Calu3 (cell line): ENCODE data around the gene AKAP9. TPM values are rescaled to one million over a fixed set of nuclear protein-coding genes. Genes with fewer than 3 reads are reported as not detected.

Experiments used
- BruUV-seq: library from RNA; stranded (reverse); fragments of 400-500 nt; replicated peaks from 2 replicates; lab custom pipeline; 2021; lab: Mats Ljungman, UMichigan
- CTCF ChIA-PET: fragments of 300-600 bp; sonication (Branson Sonifier 250); formaldehyde crosslinking; loops from one replicate; lab custom pipeline; 2022; ENCODE audit warnings: antibody characterized with exemption; lab: Charles Lee
- DNase-seq: peaks from one replicate; pipeline ENCODE4 v3.0.0; 2022
- H3K27ac Mint-ChIP-seq: one replicate; pipeline ENCODE4 v1.8.0; 2022; ENCODE audit warnings: mixed read lengths; ENCODE audit not compliant: unreplicated experiment
- H3K27me3 Mint-ChIP-seq: one replicate; pipeline ENCODE4 v1.8.0; 2022; ENCODE audit warnings: mixed read lengths; ENCODE audit not compliant: unreplicated experiment
- H3K36me3 Mint-ChIP-seq: one replicate; pipeline ENCODE4 v1.8.0; 2022; ENCODE audit warnings: mild to moderate bottlenecking, moderate library complexity, mixed read lengths; ENCODE audit not compliant: insufficient read depth, unreplicated experiment
- H3K4me1 Mint-ChIP-seq: one replicate; pipeline ENCODE4 v1.8.0; 2022; ENCODE audit warnings: mild to moderate bottlenecking, low read depth, mixed read lengths; ENCODE audit not compliant: unreplicated experiment
- H3K4me3 Mint-ChIP-seq: one replicate; pipeline ENCODE4 v1.8.0; 2022; ENCODE audit warnings: mild to moderate bottlenecking, low read depth, moderate library complexity, mixed read lengths; ENCODE audit not compliant: unreplicated experiment
- H3K9me3 Mint-ChIP-seq: one replicate; pipeline ENCODE4 v1.8.0; 2022; ENCODE audit warnings: low read depth, mixed read lengths; ENCODE audit not compliant: unreplicated experiment
- intact Hi-C: fragments of 100-400 bp; cut with micrococcal nuclease; formaldehyde crosslinking; loops from one replicate; pipeline ENCODE4 v1.10.0; 2022; ENCODE audit not compliant: unreplicated experiment
- total RNA-seq: library from RNA; stranded (reverse); gene quantifications from 2 replicates; pipeline ENCODE4 v1.2.3, GENCODE V29; 2022
- TF ChIP-seq, protein P1 (sequence below): fragments of 200-600 bp; IDR thresholded peaks from one replicate; pipeline ENCODE4 v1.8.0; 2022; ENCODE audit warnings: antibody characterized with exemption; ENCODE audit not compliant: unreplicated experiment

The AKAP9 gene
- total RNA-seq, 1 experiment from 2014 or later = 33.4 TPM

DNA sequence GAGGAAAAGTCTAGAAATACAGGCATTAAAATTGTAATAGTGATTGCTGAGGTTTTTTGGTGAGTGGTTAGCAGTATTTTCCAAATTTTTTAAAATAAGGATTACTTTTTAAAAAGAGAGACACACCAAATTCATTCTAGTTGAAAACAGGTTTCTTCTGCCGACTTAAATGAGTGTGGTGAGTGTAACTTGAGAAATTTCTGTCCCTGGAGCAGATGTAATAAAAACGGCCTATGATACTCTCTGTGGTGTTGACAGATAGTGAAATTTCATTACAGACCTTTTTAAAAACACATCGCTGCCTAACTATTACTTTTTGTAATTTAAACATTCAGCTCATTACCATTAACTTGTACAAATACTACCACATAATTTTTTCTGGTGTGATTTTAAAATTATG, 103.5 kb downstream of the AKAP9 start:
- Mint-ChIP-seq H3K9me3 (no peaks in the 10 kb centered on the region), H3K27me3 (no peaks in the 10 kb centered on the region), H3K36me3 (no peaks in the 10 kb centered on the region), H3K27ac (no peak overlapping the region), H3K4me3 (no peak overlapping the region), H3K4me1 (peaks cover 9% of the 10 kb centered on the region)
- CTCF ChIA-PET = no interaction called here
- no TSS peak for BruUV-seq
- DNase-seq = no peak
- intact Hi-C loops = loop anchor here (10.0 kb wide), 1 partner anchor 159 kb away; the partner anchor contains the start of gene MTERF1
- TF ChIP-seq, protein P1, sequence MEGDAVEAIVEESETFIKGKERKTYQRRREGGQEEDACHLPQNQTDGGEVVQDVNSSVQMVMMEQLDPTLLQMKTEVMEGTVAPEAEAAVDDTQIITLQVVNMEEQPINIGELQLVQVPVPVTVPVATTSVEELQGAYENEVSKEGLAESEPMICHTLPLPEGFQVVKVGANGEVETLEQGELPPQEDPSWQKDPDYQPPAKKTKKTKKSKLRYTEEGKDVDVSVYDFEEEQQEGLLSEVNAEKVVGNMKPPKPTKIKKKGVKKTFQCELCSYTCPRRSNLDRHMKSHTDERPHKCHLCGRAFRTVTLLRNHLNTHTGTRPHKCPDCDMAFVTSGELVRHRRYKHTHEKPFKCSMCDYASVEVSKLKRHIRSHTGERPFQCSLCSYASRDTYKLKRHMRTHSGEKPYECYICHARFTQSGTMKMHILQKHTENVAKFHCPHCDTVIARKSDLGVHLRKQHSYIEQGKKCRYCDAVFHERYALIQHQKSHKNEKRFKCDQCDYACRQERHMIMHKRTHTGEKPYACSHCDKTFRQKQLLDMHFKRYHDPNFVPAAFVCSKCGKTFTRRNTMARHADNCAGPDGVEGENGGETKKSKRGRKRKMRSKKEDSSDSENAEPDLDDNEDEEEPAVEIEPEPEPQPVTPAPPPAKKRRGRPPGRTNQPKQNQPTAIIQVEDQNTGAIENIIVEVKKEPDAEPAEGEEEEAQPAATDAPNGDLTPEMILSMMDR = no peak

DNA sequence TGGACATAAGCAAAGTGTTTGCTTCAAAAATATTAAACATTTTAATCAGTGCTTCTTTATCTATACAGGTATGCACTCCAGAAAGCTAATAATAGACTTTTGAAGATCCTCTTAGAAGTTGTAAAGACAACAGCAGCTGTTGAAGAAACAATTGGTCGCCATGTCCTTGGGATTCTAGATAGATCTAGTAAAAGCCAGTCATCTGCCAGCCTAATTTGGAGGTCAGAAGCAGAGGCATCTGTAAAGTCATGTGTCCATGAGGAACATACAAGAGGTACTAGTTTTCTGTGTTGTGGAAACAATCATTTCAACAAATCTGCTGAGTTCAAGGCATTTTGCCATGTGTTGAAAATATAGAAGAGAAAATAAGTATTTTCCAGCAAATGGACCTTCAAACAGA, 104.3 kb downstream of the AKAP9 start:
- Mint-ChIP-seq H3K9me3 (no peaks in the 10 kb centered on the region), H3K4me3 (no peak overlapping the region), H3K36me3 (no peaks in the 10 kb centered on the region), H3K4me1 (peaks cover 9% of the 10 kb centered on the region), H3K27me3 (no peaks in the 10 kb centered on the region), H3K27ac (no peak overlapping the region)
- TF ChIP-seq, protein P1 = no peak
- DNase-seq = no peak
- CTCF ChIA-PET = no interaction called here
- intact Hi-C loops = loop anchor here (10.0 kb wide), 1 partner anchor 160 kb away; the partner anchor contains the start of gene MTERF1
- no TSS peak for BruUV-seq

DNA sequence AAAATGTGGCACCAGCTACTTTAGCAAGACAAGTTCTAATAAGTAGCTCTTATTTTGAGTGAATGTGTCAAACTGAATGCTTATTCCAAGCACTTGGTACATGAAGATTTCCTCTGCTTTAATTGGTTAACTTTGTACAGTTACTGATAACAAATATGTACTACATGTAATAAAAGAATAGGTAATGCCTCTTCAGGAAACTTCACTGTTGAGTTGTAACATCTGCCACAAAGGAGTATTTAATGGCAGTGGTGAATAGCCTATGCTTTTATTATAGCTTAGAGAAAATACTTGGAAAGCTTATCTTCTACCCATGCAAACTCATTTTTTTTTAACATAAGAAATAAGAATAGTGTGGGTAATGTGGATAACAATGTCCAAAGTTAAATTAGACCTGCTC, 111.0 kb downstream of the AKAP9 start:
- no peak for DNase-seq
- Mint-ChIP-seq H3K9me3 (no peaks in the 10 kb centered on the region), H3K4me3 (no peak overlapping the region), H3K4me1 (no peaks in the 10 kb centered on the region), H3K36me3 (no peaks in the 10 kb centered on the region), H3K27ac (no peak overlapping the region), H3K27me3 (no peaks in the 10 kb centered on the region)
- TF ChIP-seq, protein P1 = no peak
- CTCF ChIA-PET = no interaction called here
- intact Hi-C loops = no loop called here
- BruUV-seq = no TSS peak

DNA sequence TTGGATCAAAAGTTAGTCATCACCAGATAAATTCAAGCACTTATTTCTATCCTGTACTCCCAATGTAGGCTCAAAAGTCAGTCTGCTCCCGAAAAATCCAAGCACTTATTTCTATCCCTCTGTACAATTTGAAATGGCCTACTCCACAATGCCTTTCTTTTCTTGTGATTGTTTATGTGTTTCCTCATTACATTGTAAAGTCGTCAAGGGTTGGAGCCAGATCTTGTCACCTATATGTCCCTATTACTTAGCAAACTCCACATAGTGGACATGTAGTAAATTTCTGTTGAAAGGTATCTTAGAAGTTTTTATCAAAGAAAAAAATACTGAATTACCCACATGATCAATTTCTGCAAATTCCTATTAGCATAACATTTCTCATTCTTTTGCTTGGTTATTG, 111.5 kb downstream of the AKAP9 start:
- DNase-seq = no peak
- intact Hi-C loops = no loop called here
- H3K27me3 Mint-ChIP-seq = no peaks in the 10 kb centered on the region

More for the DNA sequence above, 111.5 kb downstream of the AKAP9 start:
- H3K4me1 Mint-ChIP-seq = no peaks in the 10 kb centered on the region
- TF ChIP-seq, protein P1 = no peak
- no TSS peak for BruUV-seq
- no peak overlapping the region for H3K4me3 Mint-ChIP-seq
- H3K27ac Mint-ChIP-seq = no peak overlapping the region
- CTCF ChIA-PET = no interaction called here
- no peaks in the 10 kb centered on the region for H3K36me3 Mint-ChIP-seq
- no peaks in the 10 kb centered on the region for H3K9me3 Mint-ChIP-seq
